ENCODE measurements around the gene ZNF385D. TPM values are rescaled to one million over a fixed set of nuclear protein-coding genes. Genes with fewer than 3 reads are reported as not detected.

ZNF385D gene
- total RNA-seq, 1 donor from 2014 or later: 32.0 TPM

GRCh38 chr3:21405671-21406667 is 345.0 kb downstream of the ZNF385D start:
- intact Hi-C loops (cut with DNase I): no loop called here
- Histone ChIP-seq H3K27ac (no peak overlapping the region), H3K36me3 (no peaks in the 10 kb centered on the region), H3K4me1 (no peaks in the 10 kb centered on the region), H3K27me3 (no peaks in the 10 kb centered on the region), H3K9me3 (no peaks in the 10 kb centered on the region), H3K4me3 (no peak overlapping the region)
- peak in 1 of 2 donors; percentile 60 for DNase-seq (ENCODE audit: low spot score in 2 of 2)
- TF ChIP-seq CTCF (IDR thresholded peaks at IDR 0.05): no peak

- Histone ChIP-seq H3K4me3 (no peak overlapping the region), H3K9me3 (no peaks in the 10 kb centered on the region), H3K27ac (no peak overlapping the region), H3K4me1 (peaks cover 0 to 5% of the 10 kb centered on the region in 2 donors), H3K36me3 (no peaks in the 10 kb centered on the region), H3K27me3 (no peaks in the 10 kb centered on the region)
- no peak for DNase-seq (ENCODE audit: low spot score in 2 of 2)
- intact Hi-C loops (cut with DNase I): no loop called here
- TF ChIP-seq CTCF (IDR thresholded peaks at IDR 0.05): no peak
Measured at GRCh38 chr3:21398461-21398860, 352.5 kb downstream of the ZNF385D start.

- peak overlapping the region; percentile 6 to 52 for H3K27ac ChIP-seq
- no peaks in the 10 kb centered on the region for H3K27me3 ChIP-seq
- no peaks in the 10 kb centered on the region for H3K36me3 ChIP-seq
- intact Hi-C loops (cut with DNase I): no loop called here
- H3K4me3 ChIP-seq: no peak overlapping the region
- H3K4me1 ChIP-seq: peaks cover 0 to 5% of the 10 kb centered on the region in 2 donors
- H3K9me3 ChIP-seq: no peaks in the 10 kb centered on the region
- TF ChIP-seq CTCF (IDR thresholded peaks at IDR 0.05): no peak
- no peak for DNase-seq (ENCODE audit: low spot score in 2 of 2)
Measured at GRCh38 chr3:21393683-21394311, 357.2 kb downstream of the ZNF385D start.

DNA sequence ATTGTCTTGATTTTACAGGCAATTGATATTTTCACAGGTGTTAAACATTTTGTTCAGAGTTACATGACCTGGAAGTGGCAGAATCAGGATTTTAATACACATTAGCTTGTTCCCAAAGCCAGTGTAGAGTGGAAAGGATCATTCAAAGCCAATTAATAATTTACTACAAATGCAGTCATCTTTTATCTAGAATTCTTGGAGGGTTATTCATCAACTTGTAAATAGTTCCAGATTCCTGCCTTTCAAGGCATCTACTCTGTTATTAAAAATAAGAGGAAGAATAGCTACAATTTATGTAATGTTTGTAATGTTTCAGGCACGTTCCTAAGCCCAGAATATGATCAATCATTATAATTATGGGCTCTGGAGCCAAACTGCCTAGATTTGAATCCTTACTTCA is 358.5 kb downstream of the ZNF385D start:
- no peak overlapping the region for H3K27ac ChIP-seq
- no peak for TF ChIP-seq CTCF (IDR thresholded peaks at IDR 0.05)
- peaks cover 0 to 5% of the 10 kb centered on the region in 2 donors for H3K4me1 ChIP-seq
- no peaks in the 10 kb centered on the region for H3K36me3 ChIP-seq
- H3K9me3 ChIP-seq: no peaks in the 10 kb centered on the region
- no peak for DNase-seq (ENCODE audit: low spot score in 2 of 2)
- no peak overlapping the region for H3K4me3 ChIP-seq
- intact Hi-C loops (cut with DNase I): no loop called here
- no peaks in the 10 kb centered on the region for H3K27me3 ChIP-seq

- Histone ChIP-seq H3K27me3 (no peaks in the 10 kb centered on the region), H3K4me3 (no peak overlapping the region), H3K4me1 (peaks cover 0 to 5% of the 10 kb centered on the region in 2 donors), H3K36me3 (no peaks in the 10 kb centered on the region), H3K27ac (no peak overlapping the region), H3K9me3 (no peaks in the 10 kb centered on the region)
- no peak for TF ChIP-seq CTCF (IDR thresholded peaks at IDR 0.05)
- intact Hi-C loops (cut with DNase I): no loop called here
- no peak for DNase-seq (ENCODE audit: low spot score in 2 of 2)
Measured at GRCh38 chr3:21390856-21391255, 360.2 kb downstream of the ZNF385D start.
